Fibroblast of skin of left quadriceps (primary cell): ENCODE results near the gene OXA1L.
"Not testable (repeated sequence)": the region's sequence is repeated elsewhere in the genome, so short reads cannot be mapped to it uniquely, and the experiment has no call there.

Source experiments
- DNase-seq, 2 experiments: peaks; one replicate each; pipeline ENCODE4 v3.0.0-alpha.2; 2013; ENCODE audit warnings: low read depth in 2 of 2

OXA1L gene

DNA sequence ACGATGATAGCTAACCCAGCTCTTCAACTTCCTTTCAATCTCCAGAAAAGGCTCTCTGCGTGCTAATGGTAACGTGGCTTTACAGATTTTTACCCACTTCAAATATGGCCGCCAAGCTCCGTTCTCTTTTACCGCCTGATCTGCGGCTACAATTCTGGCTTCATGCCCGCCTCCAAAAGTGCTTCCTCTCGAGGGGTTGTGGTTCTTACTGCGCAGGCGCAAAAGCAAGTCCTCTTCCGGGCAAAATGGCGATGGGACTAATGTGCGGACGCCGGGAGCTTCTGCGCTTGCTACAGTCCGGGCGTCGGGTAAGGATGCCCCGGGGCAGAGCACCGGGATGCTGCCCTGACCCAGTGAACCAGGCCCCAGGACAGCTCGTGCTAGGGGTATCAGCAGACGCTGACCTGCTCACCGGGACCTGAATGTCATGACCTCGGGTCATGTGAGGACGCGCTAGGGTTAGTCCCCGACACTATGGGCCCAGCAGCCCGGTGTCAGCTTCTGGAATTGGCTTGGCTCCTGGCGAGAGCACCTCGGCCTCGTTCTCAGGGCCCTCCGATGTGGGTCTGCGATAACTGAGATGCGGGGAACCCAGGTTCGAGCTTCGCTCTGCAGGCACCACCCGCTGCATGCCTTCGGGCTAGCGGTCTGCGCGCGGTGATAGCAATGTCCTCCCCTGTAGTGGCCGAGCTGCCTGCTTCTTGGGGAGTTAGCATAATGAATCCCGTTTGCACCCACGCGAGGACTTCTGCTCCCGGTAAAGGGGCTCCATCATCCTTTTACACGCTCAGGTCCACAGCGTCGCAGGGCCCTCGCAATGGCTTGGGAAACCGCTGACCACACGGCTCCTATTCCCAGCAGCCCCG, at the start of gene OXA1L:
Gene OXA1L (plus strand): TSS at position 232 of the 866 bp plus-strand sequence. CDS start 14 bp downstream, at position 246.
- DNase-seq = peak; percentile 97

DNA sequence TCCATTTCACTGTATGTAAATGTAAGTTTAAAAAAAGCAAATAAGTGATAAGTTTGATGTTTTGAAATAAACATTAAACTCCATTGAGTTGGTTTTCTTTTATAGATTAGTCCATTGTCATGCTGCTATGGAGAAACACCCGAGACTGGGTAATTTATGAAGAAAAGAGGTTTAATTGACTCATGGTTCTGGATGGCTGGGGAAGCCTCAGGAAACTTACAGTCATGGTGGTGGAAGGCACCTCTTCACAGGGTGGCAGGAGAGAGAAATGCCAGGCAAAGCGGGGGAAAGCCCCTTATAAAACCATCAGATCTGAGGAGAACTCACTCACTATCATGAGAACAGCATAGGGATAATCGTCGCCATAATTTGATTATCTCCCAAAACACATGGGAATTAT, 48.4 kb upstream of the OXA1L start:
- DNase-seq = no peak

DNA sequence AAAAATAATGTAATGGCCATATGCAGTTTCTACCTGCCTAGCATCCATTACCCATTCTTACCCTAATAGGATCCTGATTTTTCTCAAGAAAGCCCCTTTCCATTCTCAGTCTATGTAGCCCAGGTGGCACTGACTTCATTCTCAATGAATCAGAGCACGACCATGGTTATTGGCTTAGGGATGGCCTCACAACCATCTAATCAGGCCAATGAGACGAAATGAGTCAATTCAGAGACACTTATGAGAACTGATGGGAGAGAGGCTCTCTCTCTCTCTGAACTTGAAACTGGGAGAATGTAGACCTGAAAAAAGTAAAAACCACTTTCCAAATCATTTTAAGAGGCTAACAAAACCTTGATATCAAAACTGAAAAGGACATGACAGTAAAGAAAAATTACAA, 45.3 kb upstream of the OXA1L start:
- DNase-seq = no peak

DNA sequence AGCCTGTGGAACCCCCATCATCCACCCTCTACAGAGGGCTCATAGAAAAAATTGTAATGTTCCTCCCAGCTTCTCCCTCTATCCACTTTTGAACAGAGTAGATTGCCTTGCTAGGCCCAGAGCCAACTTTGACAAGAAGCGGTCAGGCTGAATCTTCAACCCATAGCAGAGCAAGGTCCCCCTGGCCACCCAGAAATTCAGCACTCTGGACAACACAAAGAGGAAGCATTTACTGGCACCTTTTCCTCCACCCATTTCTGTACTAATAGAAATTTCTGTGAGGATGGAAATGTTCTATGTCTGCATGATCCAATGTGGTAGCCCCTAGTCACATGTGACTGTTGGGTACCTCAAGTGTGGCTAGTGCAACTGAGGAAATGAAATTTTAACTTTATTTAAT, 42.7 kb upstream of the OXA1L start:
- no peak for DNase-seq

DNA sequence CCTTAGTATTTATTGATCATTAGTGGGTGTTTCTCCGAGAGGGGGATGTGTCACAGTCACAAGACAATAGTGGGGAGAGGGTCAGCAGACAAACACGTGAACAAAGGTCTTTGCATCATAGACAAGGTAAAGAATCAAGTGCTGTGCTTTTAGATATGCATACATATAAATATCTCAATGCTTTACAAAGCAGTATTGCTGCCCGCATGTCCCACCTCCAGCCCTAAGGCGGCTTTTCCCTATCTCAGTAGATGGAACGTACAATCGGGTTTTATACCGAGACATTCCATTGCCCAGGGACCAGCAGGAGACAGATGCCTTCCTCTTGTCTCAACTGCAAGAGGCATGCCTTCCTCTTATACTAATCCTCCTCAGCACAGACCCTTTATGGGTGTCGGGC, 41.6 kb upstream of the OXA1L start:
- not testable (repeated sequence) for DNase-seq

DNA sequence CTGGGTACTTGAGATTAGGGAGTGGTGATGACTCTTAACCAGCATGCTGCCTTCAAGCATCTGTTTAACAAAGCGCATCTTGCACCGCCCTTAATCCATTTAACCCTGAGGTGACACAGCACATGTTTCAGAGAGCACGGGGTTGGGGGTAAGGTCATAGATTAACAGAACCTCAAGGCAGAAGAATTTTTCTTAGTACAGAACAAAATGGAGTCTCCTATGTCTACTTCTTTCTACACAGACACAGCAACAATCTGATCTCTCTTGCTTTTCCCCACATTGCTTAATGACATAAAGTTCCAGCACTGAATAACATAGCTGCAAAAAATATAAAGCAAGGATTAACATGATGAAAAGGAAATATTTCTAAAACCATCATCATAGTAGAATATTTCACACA, 41.1 kb upstream of the OXA1L start:
- DNase-seq = not testable (repeated sequence)

DNA sequence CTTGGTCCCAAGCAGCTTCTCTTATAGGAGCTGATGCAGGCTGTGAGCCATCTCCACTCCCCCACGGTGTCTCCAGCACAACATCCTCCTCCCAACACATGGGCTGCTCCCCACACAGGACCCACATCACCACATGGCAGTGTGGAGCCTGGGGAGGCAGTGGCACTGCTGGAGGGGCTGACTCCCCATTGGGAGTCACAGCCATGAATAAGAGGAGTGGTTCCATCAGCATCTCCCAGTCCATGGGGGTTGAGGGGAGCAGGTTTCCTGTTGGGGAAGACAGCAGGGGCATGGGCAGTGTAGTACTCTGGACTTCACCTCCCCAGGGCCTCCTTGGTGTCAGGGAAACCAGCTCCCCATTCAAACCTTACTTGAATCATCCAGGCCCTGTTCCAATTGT, 40.5 kb upstream of the OXA1L start:
- DNase-seq = no peak

DNA sequence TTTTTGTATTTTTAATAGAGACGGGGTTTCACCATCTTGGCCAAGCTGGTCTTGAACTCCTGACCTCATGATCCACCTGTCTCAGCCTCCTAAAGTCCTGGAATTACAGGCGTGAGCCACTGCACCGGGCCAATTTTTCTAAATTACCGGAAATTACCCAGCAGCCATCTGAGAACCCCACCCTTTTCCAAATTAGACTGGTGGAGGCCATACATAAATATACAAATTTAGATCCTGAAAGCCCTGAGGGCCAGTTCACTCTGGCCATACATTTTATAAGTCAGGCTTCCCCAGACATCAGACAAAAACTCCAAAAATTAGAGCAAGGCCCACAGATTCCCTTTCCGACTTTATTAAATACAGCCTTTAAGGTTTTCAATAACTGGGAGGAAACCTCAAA, 34.4 kb upstream of the OXA1L start:
- DNase-seq = not testable (repeated sequence)

DNA sequence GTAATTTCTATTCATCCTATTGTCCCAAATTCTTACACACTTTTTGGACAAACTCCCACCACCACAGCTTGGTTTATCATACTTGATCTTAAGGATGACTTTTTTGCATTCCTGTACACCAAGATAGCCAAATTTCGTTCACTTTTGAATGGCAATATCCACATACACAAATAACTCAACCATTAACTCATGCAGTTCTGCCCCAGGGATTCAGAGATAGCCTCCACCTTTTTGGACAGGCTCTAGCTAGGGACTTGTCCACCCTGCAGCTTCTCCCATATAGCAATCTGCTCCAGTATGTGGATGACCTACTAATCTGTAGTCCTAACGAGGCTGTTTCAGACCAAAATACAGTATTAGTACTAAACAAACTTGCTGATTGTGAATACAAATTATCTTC, 32.7 kb upstream of the OXA1L start:
- no peak for DNase-seq

DNA sequence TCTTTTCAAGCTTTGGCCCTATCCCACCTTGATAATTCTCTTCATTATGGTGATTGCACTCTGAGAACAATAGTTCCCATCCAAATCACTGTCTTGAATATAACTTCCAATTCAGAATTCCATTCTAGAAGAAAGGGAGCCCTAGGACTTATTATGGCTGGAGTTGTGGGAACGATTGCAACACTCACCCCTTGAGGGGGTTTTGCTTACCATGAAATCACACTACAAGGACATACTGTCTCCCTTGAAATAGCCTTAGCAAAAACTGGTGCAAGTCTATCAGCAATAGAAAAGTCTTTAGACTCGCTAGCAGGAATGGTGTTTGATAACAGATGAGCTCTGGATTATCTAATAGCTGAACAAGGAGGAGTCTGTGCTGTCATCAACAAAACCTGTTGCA, 31.4 kb upstream of the OXA1L start:
- no peak for DNase-seq

DNA sequence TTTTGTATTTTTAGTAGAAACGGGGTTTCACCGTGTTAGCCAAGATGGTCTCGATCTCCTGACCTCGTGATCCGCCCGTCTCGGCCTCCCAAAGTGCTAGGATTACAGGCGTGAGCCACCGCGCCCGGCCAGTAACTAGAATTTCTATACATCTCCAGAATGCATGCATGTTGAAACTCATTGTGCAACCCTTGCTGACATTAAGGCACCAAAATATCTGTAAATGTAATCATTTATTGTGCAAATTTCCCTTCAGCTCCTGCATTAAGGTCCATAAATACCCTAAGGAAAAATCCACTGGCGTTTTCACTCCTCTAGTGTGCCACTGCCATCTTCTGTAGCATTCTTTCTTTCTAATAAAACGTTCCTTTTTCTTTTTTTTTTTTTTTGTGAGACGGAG, 30.1 kb upstream of the OXA1L start:
- DNase-seq = not testable (repeated sequence)

DNA sequence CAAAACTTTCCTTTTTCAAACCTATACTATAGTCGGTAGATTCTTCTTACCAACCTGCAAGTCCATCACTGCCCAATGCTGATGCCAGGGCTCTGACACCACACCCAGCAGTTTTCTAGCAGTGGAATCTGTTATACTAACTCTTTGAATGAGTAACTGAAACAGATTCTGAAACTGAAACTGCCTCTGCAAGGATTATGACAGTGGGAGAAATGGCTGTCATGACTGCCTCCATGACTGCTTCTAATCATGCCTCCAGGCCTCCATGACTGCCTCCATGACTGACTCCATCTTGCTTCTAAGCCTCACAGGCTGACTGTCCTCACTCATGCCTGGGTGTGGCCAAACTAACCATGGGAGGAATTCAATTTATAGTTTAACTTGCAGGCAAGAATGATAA, 29.4 kb upstream of the OXA1L start:
- DNase-seq = no peak

DNA sequence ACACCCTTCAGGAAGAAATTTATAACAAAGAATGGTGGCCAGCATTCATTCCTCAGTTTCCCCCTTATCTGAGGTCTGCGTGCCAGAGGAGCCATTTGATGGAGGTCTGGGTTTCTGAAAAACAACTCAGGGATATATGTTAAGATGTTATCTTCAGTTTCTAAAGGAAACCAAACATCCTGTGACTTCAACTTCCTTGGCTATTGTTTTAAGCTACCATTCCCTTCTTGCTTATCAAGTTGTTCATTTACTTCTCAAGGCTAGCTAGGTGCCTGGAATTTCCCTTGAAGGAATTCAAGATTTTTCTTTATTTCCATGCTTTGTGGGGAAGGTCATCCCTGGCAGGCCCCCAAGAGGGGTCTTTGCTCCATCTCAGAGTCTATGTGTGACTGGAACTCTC, 27.1 kb upstream of the OXA1L start:
- no peak for DNase-seq

DNA sequence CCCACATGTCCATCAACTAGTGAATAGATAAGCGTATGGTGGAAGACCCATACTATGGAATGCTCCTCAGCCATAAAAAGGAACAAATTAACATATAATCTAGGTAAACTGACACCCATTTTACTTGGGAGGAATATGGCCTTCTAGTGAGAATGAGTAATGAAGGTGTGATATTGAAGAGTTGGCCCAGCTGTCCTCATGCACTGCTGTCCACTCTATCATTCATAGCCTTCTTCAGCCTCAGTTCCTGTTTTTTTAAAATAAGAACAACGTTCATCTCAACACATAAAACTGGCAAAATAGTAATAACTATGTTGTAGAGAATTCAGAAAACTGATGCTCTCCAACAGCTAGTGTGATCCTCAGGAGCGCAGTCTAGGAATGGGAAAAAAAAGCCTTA, 26.5 kb upstream of the OXA1L start:
- DNase-seq = no peak

DNA sequence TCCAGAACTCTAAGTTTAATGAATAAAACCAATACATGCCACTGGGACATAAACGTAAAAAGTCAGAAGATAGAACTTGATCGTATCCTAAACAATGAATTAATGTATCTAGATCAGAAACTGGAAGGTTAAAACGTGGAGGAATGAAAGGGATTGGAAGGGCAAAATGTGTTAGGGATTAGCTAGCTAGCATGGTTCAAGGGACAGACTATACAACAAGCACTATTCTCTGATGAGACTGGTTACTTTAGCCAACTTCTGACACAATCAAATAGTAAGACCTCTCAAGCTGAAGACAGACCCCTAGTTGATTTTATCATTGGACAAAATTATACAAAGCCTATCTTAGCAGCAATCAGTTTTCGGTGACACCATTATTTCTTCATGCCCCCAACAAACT, 18.7 kb upstream of the OXA1L start:
- DNase-seq = no peak

DNA sequence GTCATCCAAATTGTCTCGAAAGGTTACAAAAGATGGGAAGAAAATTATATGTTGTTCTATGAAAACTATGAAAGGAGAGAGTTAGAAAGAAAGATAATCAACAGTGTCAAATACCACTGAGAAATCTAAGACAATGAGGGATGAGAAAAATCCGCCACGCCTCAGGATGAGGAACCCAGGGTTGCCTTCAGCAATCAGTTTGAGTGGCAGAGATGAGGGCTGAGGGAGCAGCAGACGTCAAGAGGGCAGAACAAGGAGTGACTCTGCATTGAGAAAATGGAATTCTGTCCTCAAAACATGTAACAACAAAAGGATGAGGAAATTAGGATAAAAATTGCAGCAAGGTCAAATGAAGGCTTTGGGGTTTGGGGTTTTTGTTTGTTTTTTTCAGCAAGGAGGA, 18.3 kb upstream of the OXA1L start:
- DNase-seq = no peak

DNA sequence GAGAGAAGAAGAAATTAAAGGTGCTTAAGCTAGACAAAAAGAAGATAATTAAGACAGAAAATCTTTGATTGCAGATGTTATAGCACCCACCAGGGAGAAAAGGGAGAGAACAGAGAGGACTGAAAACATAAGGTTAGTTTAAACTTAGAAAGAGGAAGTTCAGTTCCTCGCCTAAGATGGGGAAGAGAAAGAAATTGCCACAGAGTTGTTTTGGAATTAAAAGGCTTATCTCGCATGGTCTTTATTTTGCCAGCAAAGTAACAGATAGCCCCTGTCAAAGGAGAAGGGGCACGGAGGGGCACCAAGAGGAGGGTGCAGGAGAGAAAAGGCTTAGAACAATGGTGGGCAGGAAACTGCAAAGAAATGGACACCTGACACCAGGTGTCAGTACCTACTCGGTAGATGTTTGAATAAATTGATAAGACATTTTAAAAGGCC, 17.8 kb upstream of the OXA1L start:
- no peak for DNase-seq

DNA sequence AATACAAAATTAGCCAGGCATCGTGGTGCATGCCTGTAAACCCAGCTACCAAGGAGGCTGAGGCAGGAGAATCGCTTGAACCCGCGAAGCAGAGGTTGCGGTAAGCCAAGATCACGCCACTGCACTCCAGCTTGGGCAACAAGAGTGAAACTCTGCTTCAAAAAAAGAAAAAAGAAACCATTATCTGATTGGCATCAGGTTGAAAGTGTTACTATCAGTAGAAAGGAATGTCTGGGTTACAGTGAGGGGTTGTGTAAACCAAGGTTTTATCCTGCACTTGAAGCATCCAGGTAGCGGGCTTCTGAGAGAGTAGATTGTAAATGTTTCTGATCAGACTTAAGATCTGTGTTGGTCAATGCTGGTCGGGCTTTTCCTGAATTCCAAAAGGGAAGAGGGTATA, 14.1 kb upstream of the OXA1L start:
- DNase-seq = no peak

DNA sequence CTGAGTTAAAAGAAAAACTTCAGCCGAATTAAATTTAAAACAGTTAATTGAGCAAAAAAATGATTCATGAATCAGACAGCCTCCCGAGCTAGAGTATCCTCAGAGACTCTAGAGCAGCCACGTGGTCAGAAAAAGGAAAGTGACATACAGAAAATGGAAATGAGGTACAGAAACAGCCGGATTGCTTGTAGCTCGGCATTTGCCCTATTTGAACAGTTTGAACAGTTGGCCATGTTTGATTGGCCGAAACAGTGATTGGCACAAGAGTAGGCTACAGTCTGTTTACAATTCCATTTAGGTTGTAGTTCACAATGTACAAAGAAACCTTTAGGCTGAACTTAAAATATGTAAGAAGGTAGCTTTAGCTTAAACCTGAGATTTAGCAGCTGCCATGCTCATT, 12.9 kb upstream of the OXA1L start:
- no peak for DNase-seq

DNA sequence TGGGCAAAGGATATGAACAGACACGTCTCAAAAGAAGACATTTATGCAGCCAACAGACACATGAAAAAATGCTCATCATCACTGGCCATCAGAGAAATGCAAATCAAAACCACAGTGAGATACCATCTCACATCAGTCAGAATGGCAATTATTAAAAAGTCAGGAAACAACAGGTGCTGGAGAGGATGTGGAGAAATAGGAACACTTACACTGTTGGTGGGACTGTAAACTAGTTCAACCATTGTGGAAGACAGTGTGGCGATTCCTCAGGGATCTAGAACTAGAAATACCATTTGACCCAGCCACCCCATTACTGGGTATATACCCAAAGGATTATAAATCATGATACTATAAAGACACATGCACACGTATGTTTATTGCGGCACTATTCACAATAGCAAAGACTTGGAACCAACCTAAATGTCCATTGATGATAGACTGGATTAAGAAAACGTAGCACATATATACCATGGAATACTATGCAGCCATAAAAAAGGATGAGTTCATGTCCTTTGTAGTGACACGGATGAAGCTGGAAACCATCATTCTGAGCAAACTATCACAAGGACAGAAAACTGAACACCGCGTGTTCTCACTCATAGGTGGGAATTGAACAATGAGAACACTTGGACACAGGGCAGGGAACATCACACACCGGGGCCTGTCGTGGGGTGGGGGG, 8.4 kb upstream of the OXA1L start:
- DNase-seq = not testable (repeated sequence)

DNA sequence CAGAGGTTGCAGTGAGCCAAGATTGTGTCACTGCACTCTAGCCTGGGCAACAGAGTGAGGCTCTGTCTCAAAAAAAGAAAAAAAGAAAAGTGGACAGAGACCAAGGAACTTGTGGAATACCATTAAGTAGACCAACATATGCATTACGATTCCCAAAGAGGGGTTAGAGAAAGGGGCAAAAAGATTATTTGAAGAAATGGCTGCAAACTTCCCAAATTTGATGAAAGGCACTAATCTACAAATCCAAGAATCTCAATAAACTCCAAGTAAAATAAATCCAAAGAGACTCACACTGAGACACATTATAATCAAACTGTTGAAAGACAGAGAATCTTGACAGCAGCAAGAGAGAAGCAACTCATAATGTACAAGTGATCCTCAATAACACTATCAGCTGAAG, 4.8 kb upstream of the OXA1L start:
- no peak for DNase-seq

DNA sequence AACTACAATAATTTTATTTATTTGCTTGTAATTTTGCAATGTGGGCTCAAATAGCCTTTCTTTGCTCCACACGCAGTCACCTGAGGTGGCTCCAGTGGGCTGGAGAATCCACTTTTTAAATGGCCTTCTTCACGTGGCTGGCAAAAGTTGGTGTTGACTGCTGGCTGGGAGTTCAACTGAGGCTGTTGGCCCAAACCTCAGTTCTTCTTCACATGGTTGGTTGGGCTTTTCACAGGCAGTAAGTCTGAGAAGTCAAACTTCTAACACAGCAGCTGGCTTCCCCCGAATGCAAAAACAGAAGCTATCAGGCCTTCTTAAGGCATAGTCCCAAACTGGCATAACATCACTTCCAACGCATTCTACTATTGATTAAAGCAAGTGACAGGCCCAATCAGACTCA, 2.1 kb upstream of the OXA1L start:
- DNase-seq = no peak

DNA sequence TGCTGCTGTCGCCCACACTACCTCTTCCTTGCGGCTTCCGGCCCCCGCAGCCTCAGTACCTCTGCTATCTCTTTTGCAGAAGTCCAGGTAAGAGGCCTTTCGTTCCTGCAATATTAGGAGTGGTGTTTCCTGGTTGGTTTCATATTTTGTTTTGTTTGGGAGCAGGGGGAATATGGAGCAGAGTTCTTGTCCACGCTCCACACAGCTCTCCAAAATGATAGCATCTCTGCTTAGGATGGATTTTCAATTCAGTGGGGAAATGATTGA, 768 bp downstream of the OXA1L start:
- DNase-seq = no peak

DNA sequence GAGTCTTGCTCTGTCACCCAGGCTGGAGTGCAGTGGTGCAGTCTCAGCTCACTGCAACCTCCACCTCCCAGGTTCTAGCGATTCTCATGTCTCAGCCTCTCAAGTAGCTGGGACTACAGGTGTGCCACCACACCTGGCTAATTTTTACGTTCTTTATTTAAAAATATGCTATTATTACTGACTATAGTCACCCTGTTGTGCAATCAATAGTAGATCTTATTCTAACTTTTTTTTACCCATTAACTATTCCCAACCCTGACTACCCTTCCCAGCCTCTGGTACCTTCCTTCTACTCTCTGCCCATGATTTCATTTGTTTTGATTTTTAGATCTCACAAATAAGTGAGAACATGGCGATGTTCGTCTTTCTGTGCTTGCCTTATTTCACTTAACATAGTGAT, 2.5 kb downstream of the OXA1L start:
- DNase-seq = no peak
